SK-N-SH treated with all-trans-retinoic acid at 6 μM for 48 hours (cell line): ENCODE measurements around the gene GREB1.

Experiments used
- CREB5 ChIP-seq: fragments of 250-450 bp; sonication (Bioruptor Pico); IDR thresholded peaks from 2 replicates; pipeline ENCODE4 v1.5.1; 2020; ENCODE audit warnings: low read depth, mild to moderate bottlenecking, moderate library complexity
- CSDC2 ChIP-seq: fragments of 250-450 bp; sonication (Bioruptor Pico); IDR thresholded peaks from 2 replicates; pipeline ENCODE4 v1.5.0; 2020; ENCODE audit warnings: mild to moderate bottlenecking, moderate library complexity

- no peak for TF ChIP-seq CSDC2 (CRISPR knock-in tag)
- TF ChIP-seq CREB5 (CRISPR knock-in tag), result no peak
Measured at GRCh38 chr2:11672407-11672806, 138.6 kb downstream of the GREB1 start.
